Kidney (tissue), 14 donors: ENCODE measurements around the gene ATP13A3. TPM values are rescaled to one million over a fixed set of nuclear protein-coding genes. Genes with fewer than 3 reads are reported as not detected.
A peak's percentile ranks its signal among the peaks of the same experiment; 100 is the strongest.

ENCODE experiments used
- DNase-seq, 5 donors: peaks; one replicate each; pipeline ENCODE4 v3.0.0-alpha.2; 2013 to 2020
- FAIRE-seq: peaks from 2 replicates; lab custom pipeline; 2012; peaks lifted over from hg19 to GRCh38; lab: Jason Lieb, UNC
- H3K27ac ChIP-seq, 2 donors: one replicate each; pipeline ENCODE4 v1.7.0; 2013; ENCODE audit warnings: low read depth in 2 of 2, low read length in 2 of 2, inconsistent platforms in 1 of 2
- H3K27me3 ChIP-seq: one replicate; pipeline ENCODE4 v1.7.1; 2013; ENCODE audit warnings: low read length, inconsistent platforms; ENCODE audit not compliant: control insufficient read depth, insufficient read depth
- H3K36me3 ChIP-seq, 3 donors: one replicate each; pipeline versions ENCODE4 v1.7.0 to v1.7.1; 2013; ENCODE audit warnings: low read length in 3 of 3, control low read depth in 1 of 3, inconsistent platforms in 1 of 3; ENCODE audit not compliant: insufficient read depth in 3 of 3, control insufficient read depth in 2 of 3
- H3K4me1 ChIP-seq, 3 donors: one replicate each; pipeline versions ENCODE4 v1.7.0 to v1.7.1; 2013; ENCODE audit warnings: low read length in 3 of 3, inconsistent platforms in 1 of 3, low read depth in 1 of 3; ENCODE audit not compliant: control insufficient read depth in 2 of 3, insufficient read depth in 2 of 3
- H3K4me3 ChIP-seq, 3 donors: one replicate each; pipeline versions ENCODE4 v1.7.0 to v1.8.1; 2013; ENCODE audit warnings: low read length in 3 of 3, control low read depth in 1 of 3, inconsistent platforms in 1 of 3
- H3K9ac ChIP-seq, 3 donors: one replicate each; pipeline versions ENCODE4 v1.7.0 to v1.7.1; 2013; ENCODE audit warnings: low read length in 3 of 3, control low read depth in 1 of 3, inconsistent platforms in 1 of 3
- H3K9me3 ChIP-seq, 3 donors: one replicate each; pipeline versions ENCODE4 v1.7.0 to v1.7.1; 2013; ENCODE audit warnings: low read length in 3 of 3, control low read depth in 1 of 3, inconsistent platforms in 1 of 3; ENCODE audit not compliant: control insufficient read depth in 2 of 3, insufficient read depth in 1 of 3
- intact Hi-C: fragments of 100-400 bp; cut with DNase I; formaldehyde crosslinking; loops from one replicate; pipeline ENCODE4 v1.11.1; 2022
- polyA plus RNA-seq: library from polyadenylated mRNA; stranded (reverse); fragments of 350-450 nt; fragmentation: Illumina TruSeq; extraction: RNeasy Lipid Tissue Mini Kit (QIAGEN cat#74804); gene quantifications from one replicate; pipeline ENCODE4 v1.2.3, GENCODE V29; 2014; ENCODE audit warnings: low read depth, low replicate concordance; ENCODE audit not compliant: insufficient read depth
- total RNA-seq: library from RNA; stranded (reverse); fragmentation: NEBNext Ultra II Directional; extraction: Animal tissue kit (Norgen Biotek cat#: 25700); gene quantifications from one replicate; pipeline ENCODE4 v1.2.1, GENCODE V29; 2021
- TF ChIP-seq, protein P1 (sequence below): IDR thresholded peaks from 3 replicates; pipeline ENCODE4 v1.5.1; 2012; ENCODE audit warnings: mild to moderate bottlenecking, moderate library complexity, borderline replicate concordance; ENCODE audit not compliant: insufficient read depth; ENCODE audit errors: extremely low read depth
- donor health status: control.
- donor health status: control.
- donor health status: control.
- donor health status: control.
- donor health status: control.
- donor health status: DM: yes; HTN: yes; CAD: no.
- donor health status: Normal renal cell carcinoma (clear cell type).

Gene ATP13A3
- total and polyA plus RNA-seq, 2 donors from 2014 or later = 15.3 to 103 TPM

- peak; percentile 46 to 88 (median 61) for DNase-seq
- no peak for FAIRE-seq
- intact Hi-C loops = no loop called here
Observed at GRCh38 chr3:194485881-194486539, 792 bp downstream of the ATP13A3 start.

DNA sequence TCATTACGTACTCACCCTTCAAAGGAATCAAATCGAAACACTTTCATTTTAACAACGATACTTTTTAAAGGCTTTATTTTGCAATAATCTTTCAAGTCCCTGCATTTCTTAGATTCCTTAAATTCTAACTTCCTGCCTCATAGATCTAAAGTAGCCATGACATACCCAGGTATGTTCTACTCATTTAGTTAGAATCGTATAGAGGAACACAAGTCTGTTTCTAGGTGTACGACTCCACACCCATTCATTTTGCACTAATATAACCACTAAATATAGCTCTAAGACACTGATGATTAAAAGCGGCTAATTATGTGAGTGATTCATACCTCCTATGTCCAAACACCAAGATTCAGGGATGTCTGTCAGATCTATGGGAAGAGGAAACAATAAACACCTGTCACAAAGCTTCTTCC is 1.3 kb downstream of the ATP13A3 start:
- DNase-seq (no peak), FAIRE-seq (no peak)
- Histone ChIP-seq H3K27me3 (no peaks in the 10 kb centered on the region), H3K4me1 (peaks cover 2 to 15% (median 5%) of the 10 kb centered on the region in 3 donors), H3K9ac (peak overlapping the region; percentile 40 to 98 (median 89)), H3K27ac (peak overlapping the region; percentile 91 to 96), H3K4me3 (peak overlapping the region; percentile 69 to 90 (median 88)), H3K36me3 (no peaks in the 10 kb centered on the region), H3K9me3 (no peaks in the 10 kb centered on the region)
- TF ChIP-seq, protein P1, sequence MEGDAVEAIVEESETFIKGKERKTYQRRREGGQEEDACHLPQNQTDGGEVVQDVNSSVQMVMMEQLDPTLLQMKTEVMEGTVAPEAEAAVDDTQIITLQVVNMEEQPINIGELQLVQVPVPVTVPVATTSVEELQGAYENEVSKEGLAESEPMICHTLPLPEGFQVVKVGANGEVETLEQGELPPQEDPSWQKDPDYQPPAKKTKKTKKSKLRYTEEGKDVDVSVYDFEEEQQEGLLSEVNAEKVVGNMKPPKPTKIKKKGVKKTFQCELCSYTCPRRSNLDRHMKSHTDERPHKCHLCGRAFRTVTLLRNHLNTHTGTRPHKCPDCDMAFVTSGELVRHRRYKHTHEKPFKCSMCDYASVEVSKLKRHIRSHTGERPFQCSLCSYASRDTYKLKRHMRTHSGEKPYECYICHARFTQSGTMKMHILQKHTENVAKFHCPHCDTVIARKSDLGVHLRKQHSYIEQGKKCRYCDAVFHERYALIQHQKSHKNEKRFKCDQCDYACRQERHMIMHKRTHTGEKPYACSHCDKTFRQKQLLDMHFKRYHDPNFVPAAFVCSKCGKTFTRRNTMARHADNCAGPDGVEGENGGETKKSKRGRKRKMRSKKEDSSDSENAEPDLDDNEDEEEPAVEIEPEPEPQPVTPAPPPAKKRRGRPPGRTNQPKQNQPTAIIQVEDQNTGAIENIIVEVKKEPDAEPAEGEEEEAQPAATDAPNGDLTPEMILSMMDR = no peak
- intact Hi-C loops = no loop called here

More at GRCh38 chr3:194485881-194486539, 792 bp downstream of the ATP13A3 start:
- Histone ChIP-seq H3K9ac (peak overlapping the region; percentile 40 to 98 (median 89)), H3K27ac (peak overlapping the region; percentile 91 to 96), H3K9me3 (no peaks in the 10 kb centered on the region), H3K27me3 (no peaks in the 10 kb centered on the region), H3K4me3 (peak overlapping the region; percentile 69 to 90 (median 88)), H3K36me3 (no peaks in the 10 kb centered on the region), H3K4me1 (peaks cover 2 to 9% (median 5%) of the 10 kb centered on the region in 3 donors)
- TF ChIP-seq, protein P1 = no peak

DNA sequence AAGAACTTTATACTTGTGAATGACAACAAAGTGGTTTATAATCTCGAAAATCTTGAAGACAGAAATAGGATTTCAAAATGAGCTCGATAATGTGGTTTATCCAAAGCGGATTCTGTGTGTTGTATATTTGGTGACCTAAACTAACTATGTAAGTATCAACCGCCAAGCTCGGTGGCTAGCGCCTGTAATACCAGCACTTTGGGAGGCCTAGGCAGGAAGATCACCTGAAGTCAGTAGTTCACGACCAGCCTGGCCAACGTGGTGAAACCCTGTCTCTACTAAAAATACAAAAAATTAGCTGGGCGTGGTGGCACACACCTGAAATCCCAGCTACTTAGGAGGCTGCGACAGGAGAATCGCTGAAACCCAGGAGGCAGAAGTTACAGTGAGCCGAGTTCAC is 2.2 kb downstream of the ATP13A3 start:
- FAIRE-seq = no peak

More for the DNA sequence above, 2.2 kb downstream of the ATP13A3 start:
- H3K4me3 ChIP-seq = peak overlapping the region in 1 of 3 donors; percentile 88
- no peak for DNase-seq
- H3K27ac ChIP-seq = no peak overlapping the region
- intact Hi-C loops = no loop called here
- peaks cover 2 to 23% (median 5%) of the 10 kb centered on the region in 3 donors for H3K4me1 ChIP-seq
- H3K9ac ChIP-seq = no peak overlapping the region
- TF ChIP-seq, protein P1 = no peak
- no peaks in the 10 kb centered on the region for H3K27me3 ChIP-seq
- no peaks in the 10 kb centered on the region for H3K36me3 ChIP-seq
- no peaks in the 10 kb centered on the region for H3K9me3 ChIP-seq
